Caco-2 (cell line): ENCODE data around the gene CPB1. TPM values are rescaled to one million over a fixed set of nuclear protein-coding genes. Genes with fewer than 3 reads are reported as not detected.

ENCODE experiments used
- BruUV-seq: library from RNA; stranded (reverse); fragments of 400-500 nt; replicated peaks from 2 replicates; lab custom pipeline; 2021; lab: Mats Ljungman, UMichigan
- CTCF ChIA-PET: fragments of 300-600 bp; sonication (Branson Sonifier 250); formaldehyde crosslinking; loops from one replicate; lab custom pipeline; 2022; ENCODE audit warnings: antibody characterized with exemption; lab: Charles Lee
- POLR2A ChIA-PET: fragments of 300-600 bp; sonication (Branson Sonifier 250); formaldehyde crosslinking; loops from one replicate; lab custom pipeline; 2022; ENCODE audit warnings: antibody characterized with exemption; lab: Charles Lee
- DNase-seq, 2 experiments: peaks; one replicate each; pipeline versions ENCODE4 v3.0.0 to v3.0.0-alpha.2; 2020 to 2022
- H3K27me3 ChIP-seq: replicated peaks from 2 replicates; pipeline ENCODE4 v1.6.0; 2011; ENCODE audit warnings: low read length; ENCODE audit not compliant: control insufficient read depth, insufficient read depth
- H3K36me3 ChIP-seq: 2 replicates; pipeline ENCODE4 v1.5.1; 2011; ENCODE audit warnings: low read length; ENCODE audit not compliant: control insufficient read depth, insufficient read depth
- H3K4me1 ChIP-seq: fragments of 250-450 bp; sonication (Bioruptor Pico); 2 replicates; pipeline ENCODE4 v1.5.1; 2020; ENCODE audit warnings: mild to moderate bottlenecking
- H3K4me3 ChIP-seq: 2 replicates; pipeline ENCODE4 v1.5.1; 2011; ENCODE audit warnings: low read depth, mild to moderate bottlenecking, control low read depth, low read length
- H3K9me3 ChIP-seq: fragments of 250-450 bp; sonication (Bioruptor Pico); 2 replicates; pipeline ENCODE4 v1.5.1; 2020; ENCODE audit warnings: mild to moderate bottlenecking, moderate library complexity
- H3K27ac Mint-ChIP-seq: one replicate; pipeline ENCODE4 v1.8.0; 2022; ENCODE audit warnings: mixed read lengths; ENCODE audit not compliant: unreplicated experiment
- H3K27me3 Mint-ChIP-seq: one replicate; pipeline ENCODE4 v1.8.0; 2022; ENCODE audit warnings: mixed read lengths; ENCODE audit not compliant: insufficient read depth, unreplicated experiment
- H3K36me3 Mint-ChIP-seq: one replicate; pipeline ENCODE4 v1.8.0; 2022; ENCODE audit warnings: mild to moderate bottlenecking, mixed read lengths; ENCODE audit not compliant: insufficient read depth, unreplicated experiment
- H3K4me1 Mint-ChIP-seq: one replicate; pipeline ENCODE4 v1.8.0; 2022; ENCODE audit warnings: low read depth, mixed read lengths; ENCODE audit not compliant: unreplicated experiment
- H3K4me3 Mint-ChIP-seq: one replicate; pipeline ENCODE4 v1.8.0; 2022; ENCODE audit warnings: mild to moderate bottlenecking, moderate library complexity, mixed read lengths; ENCODE audit not compliant: unreplicated experiment
- H3K9me3 Mint-ChIP-seq: one replicate; pipeline ENCODE4 v1.8.0; 2022; ENCODE audit warnings: mixed read lengths; ENCODE audit not compliant: unreplicated experiment
- CTCF ChIP-seq, 2 experiments: fragments of 200-600 bp in 1 of 2; IDR thresholded peaks; 1 replicate in 1 of 2; 2 replicates in 1 of 2; pipeline versions ENCODE4 v1.5.1 to v1.8.0; 2011 to 2022; ENCODE audit warnings: antibody characterized with exemption in 1 of 2, control low read depth in 1 of 2, inconsistent platforms in 1 of 2, low read depth in 1 of 2, low read length in 1 of 2, mild to moderate bottlenecking in 1 of 2, moderate library complexity in 1 of 2; ENCODE audit not compliant: insufficient read depth in 1 of 2, severe bottlenecking in 1 of 2, unreplicated experiment in 1 of 2
- intact Hi-C: fragments of 100-400 bp; cut with micrococcal nuclease; formaldehyde crosslinking; loops from one replicate; pipeline ENCODE4 v1.10.0; 2022; ENCODE audit not compliant: unreplicated experiment
- total RNA-seq: library from RNA; stranded (reverse); gene quantifications from 2 replicates; pipeline ENCODE4 v1.2.3, GENCODE V29; 2022

The CPB1 gene
- total RNA-seq, 1 experiment from 2014 or later: not detected

- Mint-ChIP-seq H3K27me3 (peaks cover 5% of the 10 kb centered on the region), H3K27ac (no peak overlapping the region), H3K36me3 (no peaks in the 10 kb centered on the region), H3K9me3 (no peaks in the 10 kb centered on the region), H3K4me3 (no peak overlapping the region), H3K4me1 (no peaks in the 10 kb centered on the region)
- no peak overlapping the region for H3K4me3 ChIP-seq
- POLR2A ChIA-PET: no interaction called here
- H3K9me3 ChIP-seq: no peaks in the 10 kb centered on the region
- intact Hi-C loops: no loop called here
- no peaks in the 10 kb centered on the region for H3K4me1 ChIP-seq
- no peak for DNase-seq
- no peaks in the 10 kb centered on the region for H3K27me3 ChIP-seq
- no peak for TF ChIP-seq CTCF (IDR thresholded peaks at IDR 0.05; ENCODE audit: insufficient read depth in 1 of 2, low read depth in 1 of 2, low read length in 1 of 2, severe bottlenecking in 1 of 2, unreplicated experiment in 1 of 2)
- no TSS peak for BruUV-seq
- CTCF ChIA-PET: no interaction called here
- H3K36me3 ChIP-seq: no peaks in the 10 kb centered on the region
Measured at GRCh38 chr3:148790851-148791735, 36.5 kb upstream of the CPB1 start.

GRCh38 chr3:148791920-148792319 lies 35.7 kb upstream of the CPB1 start:
- Histone ChIP-seq H3K27me3 (no peaks in the 10 kb centered on the region), H3K4me1 (no peaks in the 10 kb centered on the region), H3K4me3 (no peak overlapping the region), H3K9me3 (no peaks in the 10 kb centered on the region), H3K36me3 (no peaks in the 10 kb centered on the region)
- no peaks in the 10 kb centered on the region for H3K9me3 Mint-ChIP-seq
- DNase-seq: no peak
- TF ChIP-seq CTCF (IDR thresholded peaks at IDR 0.05; ENCODE audit: insufficient read depth in 1 of 2, low read depth in 1 of 2, low read length in 1 of 2, severe bottlenecking in 1 of 2, unreplicated experiment in 1 of 2): no peak
- H3K27me3 Mint-ChIP-seq: peaks cover 5% of the 10 kb centered on the region
- no peaks in the 10 kb centered on the region for H3K4me1 Mint-ChIP-seq
- POLR2A ChIA-PET: no interaction called here
- H3K4me3 Mint-ChIP-seq: no peak overlapping the region
- no peaks in the 10 kb centered on the region for H3K36me3 Mint-ChIP-seq
- intact Hi-C loops: no loop called here
- no TSS peak for BruUV-seq
- no peak overlapping the region for H3K27ac Mint-ChIP-seq
- CTCF ChIA-PET: no interaction called here

- H3K4me1 ChIP-seq: no peaks in the 10 kb centered on the region
- H3K36me3 ChIP-seq: no peaks in the 10 kb centered on the region
- H3K9me3 Mint-ChIP-seq: no peaks in the 10 kb centered on the region
- no peaks in the 10 kb centered on the region for H3K9me3 ChIP-seq
- H3K4me3 ChIP-seq: no peak overlapping the region
- H3K27ac Mint-ChIP-seq: no peak overlapping the region
- BruUV-seq: no TSS peak
- H3K27me3 Mint-ChIP-seq: peaks cover 5% of the 10 kb centered on the region
- CTCF ChIA-PET: no interaction called here
- no peak overlapping the region for H3K4me3 Mint-ChIP-seq
- no peak for TF ChIP-seq CTCF (IDR thresholded peaks at IDR 0.05; ENCODE audit: insufficient read depth in 1 of 2, low read depth in 1 of 2, low read length in 1 of 2, severe bottlenecking in 1 of 2, unreplicated experiment in 1 of 2)
- intact Hi-C loops: no loop called here
- H3K27me3 ChIP-seq: no peaks in the 10 kb centered on the region
- POLR2A ChIA-PET: no interaction called here
- H3K36me3 Mint-ChIP-seq: no peaks in the 10 kb centered on the region
- H3K4me1 Mint-ChIP-seq: no peaks in the 10 kb centered on the region
- no peak for DNase-seq
Measured at GRCh38 chr3:148792516-148792915, 35.1 kb upstream of the CPB1 start.
